Nephron progenitor cell (in vitro differentiated cells): Measurements from ENCODE around the gene PDP2.

Experiments used
- DNase-seq: peaks from one replicate; pipeline ENCODE4 v3.0.0; 2021
- H3K27ac Mint-ChIP-seq: 2 replicates; pipeline ENCODE4 v1.8.0; 2021; ENCODE audit warnings: mild to moderate bottlenecking, moderate library complexity, mixed read lengths
- H3K27me3 Mint-ChIP-seq: 2 replicates; pipeline ENCODE4 v1.8.0; 2021; ENCODE audit warnings: mild to moderate bottlenecking, low read depth, mixed read lengths; ENCODE audit not compliant: poor library complexity
- H3K36me3 Mint-ChIP-seq: 2 replicates; pipeline ENCODE4 v1.8.0; 2021; ENCODE audit warnings: low read depth, mixed read lengths
- H3K4me1 Mint-ChIP-seq: 2 replicates; pipeline ENCODE4 v1.8.0; 2021; ENCODE audit warnings: mixed read lengths
- H3K4me3 Mint-ChIP-seq: 2 replicates; pipeline ENCODE4 v1.8.0; 2021; ENCODE audit warnings: mild to moderate bottlenecking, moderate library complexity, mixed read lengths
- H3K9me3 Mint-ChIP-seq: 2 replicates; pipeline ENCODE4 v1.8.0; 2021; ENCODE audit warnings: mild to moderate bottlenecking, moderate library complexity, mixed read lengths
- CTCF ChIP-seq: fragments of 200-600 bp; sonication (generic); IDR thresholded peaks from 2 replicates; pipeline ENCODE4 v1.5.0; 2021; ENCODE audit warnings: antibody characterized with exemption

Gene PDP2

GRCh38 chr16:66916518-66916917, 36.2 kb downstream of the PDP2 start:
- DNase-seq: no peak
- no peaks in the 10 kb centered on the region for H3K36me3 Mint-ChIP-seq
- TF ChIP-seq CTCF: no peak
- H3K4me3 Mint-ChIP-seq: no peak overlapping the region
- H3K9me3 Mint-ChIP-seq: no peaks in the 10 kb centered on the region
- no peak overlapping the region for H3K27ac Mint-ChIP-seq
- H3K27me3 Mint-ChIP-seq: peaks cover 61% of the 10 kb centered on the region
- peaks cover 6% of the 10 kb centered on the region for H3K4me1 Mint-ChIP-seq

GRCh38 chr16:66917741-66918140, 37.4 kb downstream of the PDP2 start:
- Mint-ChIP-seq H3K4me3 (no peak overlapping the region), H3K27ac (no peak overlapping the region), H3K36me3 (no peaks in the 10 kb centered on the region), H3K27me3 (peaks cover 73% of the 10 kb centered on the region), H3K9me3 (no peaks in the 10 kb centered on the region), H3K4me1 (peaks cover 6% of the 10 kb centered on the region)
- DNase-seq: no peak
- no peak for TF ChIP-seq CTCF

GRCh38 chr16:66918355-66918754, 38.0 kb downstream of the PDP2 start:
- Mint-ChIP-seq H3K27ac (no peak overlapping the region), H3K4me1 (peaks cover 6% of the 10 kb centered on the region), H3K4me3 (no peak overlapping the region), H3K27me3 (peaks cover 79% of the 10 kb centered on the region), H3K36me3 (no peaks in the 10 kb centered on the region), H3K9me3 (no peaks in the 10 kb centered on the region)
- no peak for DNase-seq
- no peak for TF ChIP-seq CTCF

GRCh38 chr16:66918803-66919568, 38.7 kb downstream of the PDP2 start, which contains the start of gene CDH16:
CDH16 (minus strand) TSS chr16:66918885; CDS start chr16:66918065, 820 bp downstream.
- H3K36me3 Mint-ChIP-seq: no peaks in the 10 kb centered on the region
- no peaks in the 10 kb centered on the region for H3K9me3 Mint-ChIP-seq
- no peak for DNase-seq
- no peak for TF ChIP-seq CTCF
- H3K27ac Mint-ChIP-seq: no peak within 1 kb of the TSS
- peaks cover 86% of the 10 kb centered on the region for H3K27me3 Mint-ChIP-seq
- H3K4me1 Mint-ChIP-seq: peaks cover 6% of the 10 kb centered on the region
- no peak within 1 kb of the TSS for H3K4me3 Mint-ChIP-seq

- Mint-ChIP-seq H3K27me3 (peaks cover 86% of the 10 kb centered on the region), H3K4me1 (peaks cover 6% of the 10 kb centered on the region), H3K36me3 (no peaks in the 10 kb centered on the region), H3K9me3 (no peaks in the 10 kb centered on the region), H3K27ac (no peak overlapping the region), H3K4me3 (no peak overlapping the region)
- no peak for DNase-seq
- TF ChIP-seq CTCF: no peak
These were observed 39.4 kb downstream of the PDP2 start for GRCh38 chr16:66919569-66920298.
